ENCODE data around the gene LGR6.
A peak's percentile ranks its signal among the peaks of the same experiment; 100 is the strongest.

Gene LGR6

GRCh38 chr1:202149566-202149965, 44.0 kb upstream of the LGR6 start:
- Histone ChIP-seq H3K9ac (ENCODE audit: low read depth, low read length, poor library complexity, severe bottlenecking) (no peak overlapping the region), H2AFZ (ENCODE audit: low read length) (no peak overlapping the region), H3K4me2 (ENCODE audit: low read depth, low read length, poor library complexity, severe bottlenecking) (no peak overlapping the region), H3K27me3 (ENCODE audit: insufficient read depth, low read length, poor library complexity, severe bottlenecking) (no peaks in the 10 kb centered on the region), H3K36me3 (ENCODE audit: insufficient read depth, low read length) (peaks cover 71% of the 10 kb centered on the region), H3K9me3 (ENCODE audit: insufficient read depth, low read depth, low read length) (no peaks in the 10 kb centered on the region), H3K4me3 (ENCODE audit: low read length, poor library complexity, severe bottlenecking) (no peak overlapping the region), H4K20me1 (ENCODE audit: insufficient read depth, low read length, poor library complexity, severe bottlenecking) (peaks cover 54% of the 10 kb centered on the region), H3K9me2 (replicated peaks; ENCODE audit: low read depth, low read length) (no peaks in the 10 kb centered on the region), H3F3A (ENCODE audit: low read depth) (peaks cover 22% of the 10 kb centered on the region), H3K4me1 (ENCODE audit: insufficient read depth, low read length, poor library complexity, severe bottlenecking) (peaks cover 31% of the 10 kb centered on the region), H3K79me2 (ENCODE audit: insufficient read depth, low read length) (peaks cover 41% of the 10 kb centered on the region)
- TF ChIP-seq CTCF (conservative IDR thresholded peaks at IDR 0.05; ENCODE audit: low read length) (no peak), EZH2phosphoT487 (IDR thresholded peaks at IDR 0.05; ENCODE audit: borderline replicate concordance) (no peak)

- Histone ChIP-seq H3K4me1 (ENCODE audit: insufficient read depth, low read length, poor library complexity, severe bottlenecking) (peaks cover 34% of the 10 kb centered on the region), H3K9ac (ENCODE audit: low read depth, low read length, poor library complexity, severe bottlenecking) (no peak overlapping the region), H3K27me3 (ENCODE audit: insufficient read depth, low read length, poor library complexity, severe bottlenecking) (no peaks in the 10 kb centered on the region), H3K4me2 (ENCODE audit: low read depth, low read length, poor library complexity, severe bottlenecking) (no peak overlapping the region), H3F3A (ENCODE audit: low read depth) (peaks cover 23% of the 10 kb centered on the region), H3K36me3 (ENCODE audit: insufficient read depth, low read length) (peaks cover 75% of the 10 kb centered on the region), H2AFZ (ENCODE audit: low read length) (no peak overlapping the region), H4K20me1 (ENCODE audit: insufficient read depth, low read length, poor library complexity, severe bottlenecking) (peaks cover 60% of the 10 kb centered on the region), H3K79me2 (ENCODE audit: insufficient read depth, low read length) (peaks cover 47% of the 10 kb centered on the region), H3K4me3 (ENCODE audit: low read length, poor library complexity, severe bottlenecking) (no peak overlapping the region), H3K9me2 (replicated peaks; ENCODE audit: low read depth, low read length) (no peaks in the 10 kb centered on the region), H3K9me3 (ENCODE audit: insufficient read depth, low read depth, low read length) (no peaks in the 10 kb centered on the region)
- TF ChIP-seq EZH2phosphoT487 (IDR thresholded peaks at IDR 0.05; ENCODE audit: borderline replicate concordance) (no peak), CTCF (conservative IDR thresholded peaks at IDR 0.05; ENCODE audit: low read length) (no peak)
These were observed 43.4 kb upstream of the LGR6 start for GRCh38 chr1:202150187-202150586.

GRCh38 chr1:202150602-202151001, 43.0 kb upstream of the LGR6 start:
- no peaks in the 10 kb centered on the region for H3K27me3 ChIP-seq (ENCODE audit: insufficient read depth, low read length, poor library complexity, severe bottlenecking)
- no peak overlapping the region for H3K4me3 ChIP-seq (ENCODE audit: low read length, poor library complexity, severe bottlenecking)
- peak overlapping the region; percentile 31 for H3K9ac ChIP-seq (ENCODE audit: low read depth, low read length, poor library complexity, severe bottlenecking)
- peak overlapping the region; percentile 16 for H3K4me2 ChIP-seq (ENCODE audit: low read depth, low read length, poor library complexity, severe bottlenecking)
- peaks cover 64% of the 10 kb centered on the region for H4K20me1 ChIP-seq (ENCODE audit: insufficient read depth, low read length, poor library complexity, severe bottlenecking)
- peaks cover 51% of the 10 kb centered on the region for H3K79me2 ChIP-seq (ENCODE audit: insufficient read depth, low read length)
- peaks cover 79% of the 10 kb centered on the region for H3K36me3 ChIP-seq (ENCODE audit: insufficient read depth, low read length)
- H3F3A ChIP-seq (ENCODE audit: low read depth), result peaks cover 26% of the 10 kb centered on the region
- peaks cover 35% of the 10 kb centered on the region for H3K4me1 ChIP-seq (ENCODE audit: insufficient read depth, low read length, poor library complexity, severe bottlenecking)
- no peaks in the 10 kb centered on the region for H3K9me2 ChIP-seq (replicated peaks; ENCODE audit: low read depth, low read length)
- no peaks in the 10 kb centered on the region for H3K9me3 ChIP-seq (ENCODE audit: insufficient read depth, low read depth, low read length)
- H2AFZ ChIP-seq (ENCODE audit: low read length), result no peak overlapping the region
- TF ChIP-seq EZH2phosphoT487 (IDR thresholded peaks at IDR 0.05; ENCODE audit: borderline replicate concordance) (no peak), CTCF (conservative IDR thresholded peaks at IDR 0.05; ENCODE audit: low read length) (no peak)

All from Loucy (cell line).